HEK293 (cell line): ENCODE measurements around the gene RNU11.

ENCODE experiments used
- CTCF ChIA-PET: fragments of 350-600 bp; formaldehyde crosslinking; extraction: SDS; loops from one replicate; lab custom pipeline; 2021; ENCODE audit warnings: antibody characterized with exemption; lab: Yijun Ruan, JAX
- POLR2A ChIA-PET: fragments of 300-600 bp; formaldehyde crosslinking; extraction: SDS; loops from one replicate; lab custom pipeline; 2020; ENCODE audit warnings: antibody characterized with exemption, inconsistent platforms; lab: Yijun Ruan, JAX
- H3K27ac ChIP-seq: fragments of 200-500 bp; sonication (Bioruptor generic); 2 replicates; pipeline ENCODE4 v1.5.1; 2014; ENCODE audit warnings: low read depth, low read length, control low read depth, inconsistent platforms; ENCODE audit errors: extremely low read depth
- H3K36me3 ChIP-seq, 2 experiments: fragments of 200-500 bp in 1 of 2; sonication (Bioruptor generic) in 1 of 2; 1 replicate in 1 of 2; 2 replicates in 1 of 2; pipeline ENCODE4 v1.5.1; 2014 to 2017; ENCODE audit warnings: inconsistent platforms in 2 of 2, low read length in 2 of 2; ENCODE audit not compliant: control insufficient read depth in 2 of 2, insufficient read depth in 1 of 2
- H3K4me1 ChIP-seq: fragments of 200-500 bp; sonication (Bioruptor generic); 2 replicates; pipeline ENCODE4 v1.5.1; 2014; ENCODE audit warnings: mild to moderate bottlenecking, low read length, inconsistent platforms; ENCODE audit not compliant: control insufficient read depth, insufficient read depth
- H3K4me3 ChIP-seq: 2 replicates; pipeline ENCODE4 v1.5.1; 2011; ENCODE audit warnings: low read depth, mild to moderate bottlenecking, control low read depth, low read length, moderate library complexity
- H3K9me3 ChIP-seq: fragments of 200-500 bp; sonication (Bioruptor generic); 2 replicates; pipeline ENCODE4 v1.5.1; 2014; ENCODE audit warnings: low read depth, low read length, inconsistent platforms; ENCODE audit not compliant: control insufficient read depth, insufficient read depth
- BCL11A ChIP-seq: fragments of 450-650 bp; formaldehyde crosslinking; IDR thresholded peaks from 2 replicates; pipeline ENCODE4 v1.5.1; 2016; ENCODE audit warnings: low read depth, missing biosample characterization, missing genetic modification characterization
- GLIS1 ChIP-seq: fragments of 450-650 bp; formaldehyde crosslinking; IDR thresholded peaks from 2 replicates; pipeline ENCODE4 v1.5.1; 2016; ENCODE audit warnings: missing biosample characterization, missing genetic modification characterization
- KLF8 ChIP-seq: fragments of 450-650 bp; formaldehyde crosslinking; IDR thresholded peaks from 2 replicates; pipeline ENCODE4 v1.5.1; 2016; ENCODE audit warnings: missing biosample characterization, missing genetic modification characterization
- PRDM1 ChIP-seq: fragments of 450-650 bp; formaldehyde crosslinking; IDR thresholded peaks from 2 replicates; pipeline ENCODE4; 2016; ENCODE audit warnings: missing biosample characterization, missing genetic modification characterization
- SCRT1 ChIP-seq: fragments of 450-650 bp; formaldehyde crosslinking; IDR thresholded peaks from 2 replicates; pipeline ENCODE4 v1.5.1; 2016; ENCODE audit warnings: missing biosample characterization, missing genetic modification characterization, borderline replicate concordance
- SETDB1 ChIP-seq: IDR thresholded peaks from one replicate; pipeline ENCODE4 v1.6.1; 2017; ENCODE audit warnings: mild to moderate bottlenecking, low read length, moderate library complexity, mixed read lengths; ENCODE audit not compliant: insufficient read length
- ZBTB17 ChIP-seq: fragments of 450-650 bp; formaldehyde crosslinking; IDR thresholded peaks from 2 replicates; pipeline ENCODE4 v1.5.1; 2016; ENCODE audit warnings: missing biosample characterization, missing genetic modification characterization
- ZBTB48 ChIP-seq: fragments of 450-650 bp; formaldehyde crosslinking; IDR thresholded peaks from 2 replicates; pipeline ENCODE4 v1.5.1; 2016; ENCODE audit warnings: missing biosample characterization, missing genetic modification characterization
- ZIC2 ChIP-seq: fragments of 450-650 bp; formaldehyde crosslinking; IDR thresholded peaks from 2 replicates; pipeline ENCODE4 v1.5.1; 2016; ENCODE audit warnings: missing biosample characterization, missing genetic modification characterization
- ZNF16 ChIP-seq: fragments of 450-650 bp; formaldehyde crosslinking; IDR thresholded peaks from 2 replicates; pipeline ENCODE4 v1.5.1; 2016; ENCODE audit warnings: low read depth, missing biosample characterization, missing genetic modification characterization
- ZNF223 ChIP-seq: fragments of 450-650 bp; formaldehyde crosslinking; IDR thresholded peaks from 2 replicates; pipeline ENCODE4 v1.5.1; 2016; ENCODE audit warnings: missing biosample characterization, missing genetic modification characterization
- ZNF248 ChIP-seq: fragments of 450-650 bp; formaldehyde crosslinking; IDR thresholded peaks from 2 replicates; pipeline ENCODE4 v1.5.1; 2017; ENCODE audit warnings: missing biosample characterization, missing genetic modification characterization
- ZNF366 ChIP-seq: fragments of 450-650 bp; formaldehyde crosslinking; conservative IDR thresholded peaks from 2 replicates; pipeline ENCODE4 v1.5.1; 2016; ENCODE audit warnings: missing biosample characterization, missing genetic modification characterization
- ZNF530 ChIP-seq: fragments of 450-650 bp; formaldehyde crosslinking; IDR thresholded peaks from 2 replicates; pipeline ENCODE4 v1.5.1; 2016; ENCODE audit warnings: low read depth, missing biosample characterization, missing genetic modification characterization
- ZNF626 ChIP-seq: fragments of 450-650 bp; sonication (Bioruptor Pico); formaldehyde crosslinking; IDR thresholded peaks from 2 replicates; pipeline ENCODE4 v1.5.1; 2018; ENCODE audit warnings: missing biosample characterization, missing genetic modification characterization, inconsistent platforms
- ZNF660 ChIP-seq: fragments of 450-650 bp; IDR thresholded peaks from 2 replicates; pipeline ENCODE4 v1.5.1; 2018; ENCODE audit warnings: missing biosample characterization, mild to moderate bottlenecking, missing genetic modification characterization
- ZNF747 ChIP-seq: fragments of 450-650 bp; formaldehyde crosslinking; IDR thresholded peaks from 2 replicates; pipeline ENCODE4 v1.5.1; 2016; ENCODE audit warnings: missing biosample characterization, missing genetic modification characterization
- ZNF76 ChIP-seq: fragments of 450-650 bp; formaldehyde crosslinking; IDR thresholded peaks from 2 replicates; pipeline ENCODE4; 2016; ENCODE audit warnings: low read depth, missing biosample characterization, missing genetic modification characterization, borderline replicate concordance
- ZNF830 ChIP-seq: fragments of 450-650 bp; IDR thresholded peaks from 2 replicates; pipeline ENCODE4 v1.5.0; 2018; ENCODE audit warnings: missing biosample characterization, missing genetic modification characterization, low read depth, mild to moderate bottlenecking, moderate library complexity
- ZSCAN30 ChIP-seq: fragments of 450-650 bp; IDR thresholded peaks from 2 replicates; pipeline ENCODE4 v1.5.1; 2018; ENCODE audit warnings: missing biosample characterization, mild to moderate bottlenecking, missing genetic modification characterization, moderate library complexity
- TF ChIP-seq, protein P1 (sequence below): fragments of 450-650 bp; formaldehyde crosslinking; optimal IDR thresholded peaks from 2 replicates; pipeline ENCODE3; 2016; ENCODE audit warnings: missing biosample characterization, mild to moderate bottlenecking, missing genetic modification characterization
- TF ChIP-seq, protein P2 (sequence below): fragments of 450-650 bp; formaldehyde crosslinking; IDR thresholded peaks from 2 replicates; pipeline ENCODE4 v1.5.1; 2016; ENCODE audit warnings: missing biosample characterization, missing genetic modification characterization
- TF ChIP-seq, protein P3 (sequence below): sonication (generic); formaldehyde crosslinking; IDR thresholded peaks from 2 replicates; pipeline ENCODE4 v1.8.1; 2022; ENCODE audit warnings: mild to moderate bottlenecking, moderate library complexity, missing genetic modification reagents
- TF ChIP-seq, protein P4 (sequence below): fragments of 450-650 bp; formaldehyde crosslinking; IDR thresholded peaks from 2 replicates; pipeline ENCODE4 v1.5.1; 2017; ENCODE audit warnings: missing biosample characterization, mild to moderate bottlenecking, missing genetic modification characterization, moderate library complexity
- TF ChIP-seq, protein P5 (sequence below): fragments of 450-650 bp; formaldehyde crosslinking; IDR thresholded peaks from 2 replicates; pipeline ENCODE4 v1.5.1; 2016; ENCODE audit warnings: missing biosample characterization, missing genetic modification characterization
- TF ChIP-seq, protein P6 (sequence below): fragments of 450-650 bp; formaldehyde crosslinking; IDR thresholded peaks from 2 replicates; pipeline ENCODE4 v1.5.1; 2016; ENCODE audit warnings: missing biosample characterization, missing genetic modification characterization

RNU11 gene

DNA sequence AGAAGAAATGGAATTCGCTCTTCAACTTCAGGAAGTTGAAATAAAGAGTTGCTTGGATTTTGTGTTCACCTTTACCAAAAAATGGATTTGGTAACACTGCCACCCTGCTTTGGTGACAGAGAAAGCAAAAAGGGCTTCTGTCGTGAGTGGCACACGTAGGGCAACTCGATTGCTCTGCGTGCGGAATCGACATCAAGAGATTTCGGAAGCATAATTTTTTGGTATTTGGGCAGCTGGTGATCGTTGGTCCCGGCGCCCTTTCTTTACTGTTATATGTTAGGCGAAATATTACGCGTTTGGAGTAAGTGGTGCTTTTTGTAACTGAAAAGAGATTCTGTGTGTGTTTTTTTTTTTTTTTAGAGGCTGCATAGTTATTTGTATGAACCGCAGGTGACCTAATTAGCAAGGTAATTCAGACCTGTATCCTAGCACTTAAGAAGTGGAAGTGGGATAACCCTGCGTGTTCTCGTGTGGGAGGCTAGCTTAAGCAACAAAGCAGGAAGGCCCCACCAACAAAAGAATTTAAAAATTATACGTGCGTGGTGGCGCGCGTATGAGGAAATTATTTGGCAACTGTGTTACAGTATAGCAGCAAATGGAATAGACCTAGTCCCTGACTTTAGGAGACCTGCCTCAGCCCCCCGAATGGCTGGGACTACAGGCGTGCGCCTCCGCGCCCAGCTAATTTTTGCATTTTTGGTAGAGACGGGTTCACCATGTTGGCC lies at the start of gene RNU11 (continued):
- TF ChIP-seq, protein P1, sequence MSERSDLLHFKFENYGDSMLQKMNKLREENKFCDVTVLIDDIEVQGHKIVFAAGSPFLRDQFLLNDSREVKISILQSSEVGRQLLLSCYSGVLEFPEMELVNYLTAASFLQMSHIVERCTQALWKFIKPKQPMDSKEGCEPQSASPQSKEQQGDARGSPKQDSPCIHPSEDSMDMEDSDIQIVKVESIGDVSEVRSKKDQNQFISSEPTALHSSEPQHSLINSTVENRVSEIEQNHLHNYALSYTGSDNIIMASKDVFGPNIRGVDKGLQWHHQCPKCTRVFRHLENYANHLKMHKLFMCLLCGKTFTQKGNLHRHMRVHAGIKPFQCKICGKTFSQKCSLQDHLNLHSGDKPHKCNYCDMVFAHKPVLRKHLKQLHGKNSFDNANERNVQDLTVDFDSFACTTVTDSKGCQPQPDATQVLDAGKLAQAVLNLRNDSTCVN (tag by site-specific recombination): peak; percentile 48
- TF ChIP-seq, protein P2, sequence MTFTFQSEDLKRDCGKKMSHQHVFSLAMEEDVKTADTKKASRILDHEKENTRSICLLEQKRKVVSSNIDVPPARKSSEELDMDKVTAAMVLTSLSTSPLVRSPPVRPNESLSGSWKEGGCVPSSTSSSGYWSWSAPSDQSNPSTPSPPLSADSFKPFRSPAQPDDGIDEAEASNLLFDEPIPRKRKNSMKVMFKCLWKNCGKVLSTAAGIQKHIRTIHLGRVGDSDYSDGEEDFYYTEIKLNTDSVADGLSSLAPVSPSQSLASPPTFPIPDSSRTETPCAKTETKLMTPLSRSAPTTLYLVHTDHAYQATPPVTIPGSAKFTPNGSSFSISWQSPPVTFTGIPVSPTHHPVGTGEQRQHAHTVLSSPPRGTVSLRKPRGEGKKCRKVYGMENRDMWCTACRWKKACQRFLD (tag by site-specific recombination): no peak
- TF ChIP-seq SETDB1: peak; percentile 90
- peak; percentile 62 for TF ChIP-seq ZNF16
- TF ChIP-seq KLF8 (tag by site-specific recombination): peak; percentile 94
- peak; percentile 99 for TF ChIP-seq ZNF660 (tag by site-specific recombination)
- peak; percentile 99 for TF ChIP-seq ZBTB17 (tag by site-specific recombination)
- TF ChIP-seq ZNF830 (tag by site-specific recombination): no peak
- TF ChIP-seq ZNF530: no peak
- TF ChIP-seq, protein P3, sequence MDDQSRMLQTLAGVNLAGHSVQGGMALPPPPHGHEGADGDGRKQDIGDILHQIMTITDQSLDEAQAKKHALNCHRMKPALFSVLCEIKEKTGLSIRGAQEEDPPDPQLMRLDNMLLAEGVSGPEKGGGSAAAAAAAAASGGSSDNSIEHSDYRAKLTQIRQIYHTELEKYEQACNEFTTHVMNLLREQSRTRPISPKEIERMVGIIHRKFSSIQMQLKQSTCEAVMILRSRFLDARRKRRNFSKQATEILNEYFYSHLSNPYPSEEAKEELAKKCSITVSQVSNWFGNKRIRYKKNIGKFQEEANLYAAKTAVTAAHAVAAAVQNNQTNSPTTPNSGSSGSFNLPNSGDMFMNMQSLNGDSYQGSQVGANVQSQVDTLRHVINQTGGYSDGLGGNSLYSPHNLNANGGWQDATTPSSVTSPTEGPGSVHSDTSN (CRISPR knock-in tag): no peak
- TF ChIP-seq PRDM1 (tag by site-specific recombination): peak; percentile 87
- TF ChIP-seq ZNF626 (tag by site-specific recombination): no peak
- TF ChIP-seq BCL11A (tag by site-specific recombination): peak; percentile 53; the same call in 1 of the 2 replicates
- no peak for TF ChIP-seq ZNF223

DNA sequence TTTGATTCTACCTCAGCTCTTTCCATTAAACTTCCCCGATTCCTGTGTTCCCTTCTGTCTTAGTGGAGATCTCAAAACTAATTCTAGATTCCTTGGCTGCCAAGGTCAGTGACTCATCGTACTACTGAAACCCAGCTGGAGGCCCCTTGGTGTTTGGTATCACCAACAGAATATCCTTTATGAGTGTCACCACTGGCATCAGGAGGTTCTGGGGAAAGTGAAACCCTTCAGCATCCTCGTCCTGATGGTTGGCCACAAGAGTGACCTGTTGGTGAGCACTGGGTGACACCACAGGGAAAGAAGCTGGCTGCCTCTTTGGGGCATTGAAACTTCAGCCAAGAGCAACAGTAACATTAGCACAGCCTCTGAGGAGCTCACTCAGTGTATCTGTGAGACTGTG lies 46.7 kb upstream of the RNU11 start:
- CTCF ChIA-PET: interaction anchor here (0.6 to 4.5 kb wide), 10 partner anchors 21 to 353 kb away, joined by 3 to 26 read pairs (median 6); no protein-coding TSS in a partner anchor
- peaks cover 4 to 45% of the 10 kb centered on the region in 2 experiments; a peak in 2 of 3 replicates for H3K36me3 ChIP-seq
- peaks cover 5% of the 10 kb centered on the region for H3K4me1 ChIP-seq
- no peak overlapping the region; the same call in 1 of the 2 replicates for H3K27ac ChIP-seq
- POLR2A ChIA-PET: interaction anchor here (0.7 to 5.4 kb wide), 5 partner anchors 20 to 702 kb away, joined by 3 to 56 read pairs (median 3); partner anchors contain the start of gene RCC1
- H3K4me3 ChIP-seq: no peak overlapping the region
- no peaks in the 10 kb centered on the region for H3K9me3 ChIP-seq
- TF ChIP-seq ZNF530 (no peak), SCRT1 (tag by site-specific recombination) (peak; percentile 24; the same call in 1 of the 2 replicates), GLIS1 (tag by site-specific recombination) (peak; percentile 67), ZNF76 (no peak), ZIC2 (tag by site-specific recombination) (peak; percentile 34), ZNF366 (tag by site-specific recombination) (no peak), ZNF747 (tag by site-specific recombination) (no peak), ZBTB48 (tag by site-specific recombination) (0 out of 2 replicates have a peak, but pooled peaks have one; percentile 15), ZNF248 (no peak), ZSCAN30 (no peak)
- TF ChIP-seq, protein P4, sequence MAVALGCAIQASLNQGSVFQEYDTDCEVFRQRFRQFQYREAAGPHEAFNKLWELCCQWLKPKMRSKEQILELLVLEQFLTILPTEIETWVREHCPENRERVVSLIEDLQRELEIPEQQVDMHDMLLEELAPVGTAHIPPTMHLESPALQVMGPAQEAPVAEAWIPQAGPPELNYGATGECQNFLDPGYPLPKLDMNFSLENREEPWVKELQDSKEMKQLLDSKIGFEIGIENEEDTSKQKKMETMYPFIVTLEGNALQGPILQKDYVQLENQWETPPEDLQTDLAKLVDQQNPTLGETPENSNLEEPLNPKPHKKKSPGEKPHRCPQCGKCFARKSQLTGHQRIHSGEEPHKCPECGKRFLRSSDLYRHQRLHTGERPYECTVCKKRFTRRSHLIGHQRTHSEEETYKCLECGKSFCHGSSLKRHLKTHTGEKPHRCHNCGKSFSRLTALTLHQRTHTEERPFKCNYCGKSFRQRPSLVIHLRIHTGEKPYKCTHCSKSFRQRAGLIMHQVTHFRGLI (tag by site-specific recombination): peak; percentile 62; the same call in 1 of the 2 replicates
- TF ChIP-seq, protein P5, sequence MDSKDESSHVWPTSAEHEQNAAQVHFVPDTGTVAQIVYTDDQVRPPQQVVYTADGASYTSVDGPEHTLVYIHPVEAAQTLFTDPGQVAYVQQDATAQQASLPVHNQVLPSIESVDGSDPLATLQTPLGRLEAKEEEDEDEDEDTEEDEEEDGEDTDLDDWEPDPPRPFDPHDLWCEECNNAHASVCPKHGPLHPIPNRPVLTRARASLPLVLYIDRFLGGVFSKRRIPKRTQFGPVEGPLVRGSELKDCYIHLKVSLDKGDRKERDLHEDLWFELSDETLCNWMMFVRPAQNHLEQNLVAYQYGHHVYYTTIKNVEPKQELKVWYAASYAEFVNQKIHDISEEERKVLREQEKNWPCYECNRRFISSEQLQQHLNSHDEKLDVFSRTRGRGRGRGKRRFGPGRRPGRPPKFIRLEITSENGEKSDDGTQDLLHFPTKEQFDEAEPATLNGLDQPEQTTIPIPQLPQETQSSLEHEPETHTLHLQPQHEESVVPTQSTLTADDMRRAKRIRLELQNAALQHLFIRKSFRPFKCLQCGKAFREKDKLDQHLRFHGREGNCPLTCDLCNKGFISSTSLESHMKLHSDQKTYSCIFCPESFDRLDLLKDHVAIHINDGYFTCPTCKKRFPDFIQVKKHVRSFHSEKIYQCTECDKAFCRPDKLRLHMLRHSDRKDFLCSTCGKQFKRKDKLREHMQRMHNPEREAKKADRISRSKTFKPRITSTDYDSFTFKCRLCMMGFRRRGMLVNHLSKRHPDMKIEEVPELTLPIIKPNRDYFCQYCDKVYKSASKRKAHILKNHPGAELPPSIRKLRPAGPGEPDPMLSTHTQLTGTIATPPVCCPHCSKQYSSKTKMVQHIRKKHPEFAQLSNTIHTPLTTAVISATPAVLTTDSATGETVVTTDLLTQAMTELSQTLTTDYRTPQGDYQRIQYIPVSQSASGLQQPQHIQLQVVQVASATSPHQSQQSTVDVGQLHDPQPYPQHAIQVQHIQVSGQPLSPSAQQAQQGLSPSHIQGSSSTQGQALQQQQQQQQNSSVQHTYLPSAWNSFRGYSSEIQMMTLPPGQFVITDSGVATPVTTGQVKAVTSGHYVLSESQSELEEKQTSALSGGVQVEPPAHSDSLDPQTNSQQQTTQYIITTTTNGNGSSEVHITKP: peak; percentile 27; the same call in 1 of the 2 replicates
- TF ChIP-seq, protein P6, sequence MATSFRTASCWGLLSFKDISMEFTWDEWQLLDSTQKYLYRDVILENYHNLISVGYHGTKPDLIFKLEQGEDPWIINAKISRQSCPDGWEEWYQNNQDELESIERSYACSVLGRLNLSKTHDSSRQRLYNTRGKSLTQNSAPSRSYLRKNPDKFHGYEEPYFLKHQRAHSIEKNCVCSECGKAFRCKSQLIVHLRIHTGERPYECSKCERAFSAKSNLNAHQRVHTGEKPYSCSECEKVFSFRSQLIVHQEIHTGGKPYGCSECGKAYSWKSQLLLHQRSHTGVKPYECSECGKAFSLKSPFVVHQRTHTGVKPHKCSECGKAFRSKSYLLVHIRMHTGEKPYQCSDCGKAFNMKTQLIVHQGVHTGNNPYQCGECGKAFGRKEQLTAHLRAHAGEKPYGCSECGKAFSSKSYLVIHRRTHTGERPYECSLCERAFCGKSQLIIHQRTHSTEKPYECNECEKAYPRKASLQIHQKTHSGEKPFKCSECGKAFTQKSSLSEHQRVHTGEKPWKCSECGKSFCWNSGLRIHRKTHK: no peak
